ENCODE data around the gene ELL2.

GRCh38 chr5:95940758-95941682 is 20.6 kb downstream of the ELL2 start:
- TF ChIP-seq EZH2 (IDR thresholded peaks at IDR 0.05; ENCODE audit: insufficient read depth, low read length) = no peak
- no peak for TF ChIP-seq CTCF (IDR thresholded peaks at IDR 0.05; ENCODE audit: insufficient read depth, low read depth, low read length)

All from astrocyte (in vitro differentiated cells and primary cell).